Parathyroid adenoma (tissue), 2 donors: ENCODE data around the gene SHH.

ENCODE experiments used
- H2AFZ ChIP-seq: fragments of 300-600 bp; sonication (generic); one replicate; pipeline ENCODE4 v1.7.0; 2017; ENCODE audit warnings: antibody characterized with exemption, mild to moderate bottlenecking
- H3K27ac ChIP-seq: fragments of 300-600 bp; sonication (generic); one replicate; pipeline ENCODE4 v1.7.0; 2017
- H3K27me3 ChIP-seq: fragments of 300-600 bp; sonication (generic); one replicate; pipeline ENCODE4 v1.7.0; 2017; ENCODE audit warnings: low read length; ENCODE audit not compliant: control insufficient read depth, insufficient read depth
- H3K36me3 ChIP-seq: fragments of 300-600 bp; sonication (generic); one replicate; pipeline ENCODE4 v1.7.0; 2017; ENCODE audit warnings: low read length; ENCODE audit not compliant: control insufficient read depth, insufficient read depth
- H3K4me1 ChIP-seq: fragments of 300-600 bp; sonication (generic); one replicate; pipeline ENCODE4 v1.7.0; 2017; ENCODE audit warnings: control low read depth
- H3K4me2 ChIP-seq: fragments of 300-600 bp; sonication (generic); one replicate; pipeline ENCODE4 v1.7.0; 2017; ENCODE audit warnings: low read length
- H3K4me3 ChIP-seq: fragments of 300-600 bp; sonication (generic); one replicate; pipeline ENCODE4 v1.7.0; 2017; ENCODE audit warnings: low read depth, low read length
- H3K79me2 ChIP-seq: fragments of 300-600 bp; sonication (generic); one replicate; pipeline ENCODE4 v1.7.0; 2017; ENCODE audit warnings: control low read depth
- H3K9ac ChIP-seq: fragments of 300-600 bp; sonication (generic); one replicate; pipeline ENCODE4 v1.7.0; 2017; ENCODE audit warnings: mild to moderate bottlenecking
- H3K9me3 ChIP-seq: fragments of 300-600 bp; sonication (generic); one replicate; pipeline ENCODE4 v1.7.0; 2017; ENCODE audit warnings: low read length; ENCODE audit not compliant: control insufficient read depth
- CTCF ChIP-seq: fragments of 300-600 bp; sonication (generic); IDR thresholded peaks from one replicate; pipeline ENCODE4 v1.7.0; 2017; ENCODE audit warnings: antibody characterized with exemption, mild to moderate bottlenecking
- donor health status: primary hyperparathyroidism.

Gene SHH

GRCh38 chr7:155758348-155758747, 53.9 kb downstream of the SHH start:
- no peak overlapping the region for H3K4me2 ChIP-seq
- H3K4me1 ChIP-seq = peaks cover 11% of the 10 kb centered on the region
- no peak overlapping the region for H3K27ac ChIP-seq
- H3K79me2 ChIP-seq = peaks cover 51% of the 10 kb centered on the region
- no peak overlapping the region for H2AFZ ChIP-seq
- H3K9ac ChIP-seq = no peak overlapping the region
- H3K9me3 ChIP-seq = no peaks in the 10 kb centered on the region
- H3K27me3 ChIP-seq = no peaks in the 10 kb centered on the region
- H3K4me3 ChIP-seq = no peak overlapping the region
- H3K36me3 ChIP-seq = no peaks in the 10 kb centered on the region
- no peak for TF ChIP-seq CTCF

GRCh38 chr7:155756322-155756721, 55.9 kb downstream of the SHH start:
- Histone ChIP-seq H3K9ac (no peak overlapping the region), H3K27me3 (no peaks in the 10 kb centered on the region), H2AFZ (no peak overlapping the region), H3K4me2 (no peak overlapping the region), H3K4me3 (no peak overlapping the region), H3K36me3 (no peaks in the 10 kb centered on the region), H3K27ac (no peak overlapping the region), H3K4me1 (peaks cover 13% of the 10 kb centered on the region), H3K9me3 (no peaks in the 10 kb centered on the region), H3K79me2 (peaks cover 56% of the 10 kb centered on the region)
- no peak for TF ChIP-seq CTCF

GRCh38 chr7:155755026-155755425, 57.2 kb downstream of the SHH start:
- no peak overlapping the region for H3K4me2 ChIP-seq
- H3K36me3 ChIP-seq = no peaks in the 10 kb centered on the region
- no peak overlapping the region for H3K9ac ChIP-seq
- no peaks in the 10 kb centered on the region for H3K9me3 ChIP-seq
- no peak overlapping the region for H2AFZ ChIP-seq
- peaks cover 48% of the 10 kb centered on the region for H3K79me2 ChIP-seq
- no peak overlapping the region for H3K27ac ChIP-seq
- H3K4me3 ChIP-seq = no peak overlapping the region
- no peak for TF ChIP-seq CTCF
- H3K27me3 ChIP-seq = no peaks in the 10 kb centered on the region
- H3K4me1 ChIP-seq = peaks cover 16% of the 10 kb centered on the region

GRCh38 chr7:155754165-155754564, 58.1 kb downstream of the SHH start:
- Histone ChIP-seq H3K9me3 (no peaks in the 10 kb centered on the region), H3K79me2 (peaks cover 50% of the 10 kb centered on the region), H3K27ac (no peak overlapping the region), H2AFZ (no peak overlapping the region), H3K9ac (no peak overlapping the region), H3K27me3 (no peaks in the 10 kb centered on the region), H3K4me2 (no peak overlapping the region), H3K36me3 (no peaks in the 10 kb centered on the region), H3K4me3 (no peak overlapping the region), H3K4me1 (peaks cover 16% of the 10 kb centered on the region)
- TF ChIP-seq CTCF = no peak

GRCh38 chr7:155753446-155753965, 58.8 kb downstream of the SHH start:
- Histone ChIP-seq H3K36me3 (no peaks in the 10 kb centered on the region), H3K9ac (no peak overlapping the region), H3K4me1 (peaks cover 16% of the 10 kb centered on the region), H3K79me2 (peaks cover 51% of the 10 kb centered on the region), H2AFZ (no peak overlapping the region), H3K9me3 (no peaks in the 10 kb centered on the region), H3K27me3 (no peaks in the 10 kb centered on the region), H3K27ac (no peak overlapping the region), H3K4me2 (no peak overlapping the region), H3K4me3 (no peak overlapping the region)
- TF ChIP-seq CTCF = no peak
